Left ventricle myocardium inferior (tissue), 1 donor: ENCODE data around the gene ATXN10. TPM values are rescaled to one million over a fixed set of nuclear protein-coding genes. Genes with fewer than 3 reads are reported as not detected.

Experiments
- DNase-seq: peaks from one replicate; pipeline ENCODE4 v3.0.0-alpha.2; 2020
- H3K27ac ChIP-seq: fragments of 200-600 bp; replicated peaks from 2 replicates; pipeline ENCODE4 v1.8.0; 2021
- H3K27me3 ChIP-seq: fragments of 200-600 bp; 2 replicates; pipeline ENCODE4 v1.8.0; 2021; ENCODE audit warnings: low read depth
- H3K36me3 ChIP-seq: fragments of 200-600 bp; 2 replicates; pipeline ENCODE4 v1.8.0; 2021
- H3K4me1 ChIP-seq: fragments of 200-600 bp; 2 replicates; pipeline ENCODE4 v1.8.0; 2021
- H3K4me3 ChIP-seq: fragments of 200-600 bp; 2 replicates; pipeline ENCODE4 v1.8.0; 2021; ENCODE audit warnings: mild to moderate bottlenecking, moderate library complexity
- H3K9me3 ChIP-seq: fragments of 200-600 bp; replicated peaks from 2 replicates; pipeline ENCODE4 v1.8.0; 2021
- intact Hi-C: fragments of 100-400 bp; cut with micrococcal nuclease; formaldehyde crosslinking; loops from one replicate; pipeline ENCODE4 v1.11.0; 2022
- total RNA-seq: library from RNA; stranded (reverse); fragmentation: NEBNext Ultra II Directional; extraction: Animal tissue kit (Norgen Biotek cat#: 25700); gene quantifications from one replicate; pipeline ENCODE4 v1.2.1, GENCODE V29; 2021
- TF ChIP-seq, protein P1 (sequence below): fragments of 200-600 bp; IDR thresholded peaks from 2 replicates; pipeline ENCODE4 v1.8.0; 2021; ENCODE audit warnings: antibody characterized with exemption, mild to moderate bottlenecking, borderline replicate concordance
- donor health status: DM: no; HTN: yes; CAD: no; lungs with severe emphysema.

ATXN10 gene
- total RNA-seq, 1 donor from 2014 or later: 148 TPM

DNA sequence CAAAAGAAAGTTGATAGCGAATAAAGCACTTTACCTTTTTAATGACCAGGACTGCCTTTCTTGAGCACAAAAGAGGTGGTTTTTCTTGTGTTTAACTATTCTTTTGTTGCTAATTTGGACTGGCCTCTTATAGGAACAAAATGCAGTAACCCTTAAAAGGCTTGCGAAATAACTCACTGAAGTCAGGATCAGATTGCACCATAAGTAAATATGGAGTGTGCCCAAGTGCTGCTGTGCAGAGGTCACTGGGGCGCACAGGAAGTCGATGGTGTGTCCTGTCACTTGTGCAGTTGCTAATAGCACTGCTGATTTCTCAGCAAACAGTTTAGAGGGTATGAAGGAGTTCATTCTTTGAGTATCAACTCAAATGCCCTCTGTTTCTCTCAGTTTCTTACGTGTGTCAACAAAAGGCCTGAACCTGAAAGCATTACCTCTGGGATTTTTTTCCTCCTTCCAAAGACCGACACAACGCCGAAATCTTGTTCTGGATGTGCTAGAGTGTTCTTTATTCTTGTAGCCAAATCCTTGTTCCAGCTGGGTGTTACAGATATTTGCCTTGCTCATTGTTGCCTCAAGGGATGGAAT lies 71.3 kb downstream of the ATXN10 start:
- peaks cover 22% of the 10 kb centered on the region for H3K4me1 ChIP-seq
- H3K27ac ChIP-seq: peak overlapping the region; percentile 15
- peaks cover 58% of the 10 kb centered on the region for H3K36me3 ChIP-seq
- no peaks in the 10 kb centered on the region for H3K9me3 ChIP-seq
- DNase-seq: no peak
- TF ChIP-seq, protein P1, sequence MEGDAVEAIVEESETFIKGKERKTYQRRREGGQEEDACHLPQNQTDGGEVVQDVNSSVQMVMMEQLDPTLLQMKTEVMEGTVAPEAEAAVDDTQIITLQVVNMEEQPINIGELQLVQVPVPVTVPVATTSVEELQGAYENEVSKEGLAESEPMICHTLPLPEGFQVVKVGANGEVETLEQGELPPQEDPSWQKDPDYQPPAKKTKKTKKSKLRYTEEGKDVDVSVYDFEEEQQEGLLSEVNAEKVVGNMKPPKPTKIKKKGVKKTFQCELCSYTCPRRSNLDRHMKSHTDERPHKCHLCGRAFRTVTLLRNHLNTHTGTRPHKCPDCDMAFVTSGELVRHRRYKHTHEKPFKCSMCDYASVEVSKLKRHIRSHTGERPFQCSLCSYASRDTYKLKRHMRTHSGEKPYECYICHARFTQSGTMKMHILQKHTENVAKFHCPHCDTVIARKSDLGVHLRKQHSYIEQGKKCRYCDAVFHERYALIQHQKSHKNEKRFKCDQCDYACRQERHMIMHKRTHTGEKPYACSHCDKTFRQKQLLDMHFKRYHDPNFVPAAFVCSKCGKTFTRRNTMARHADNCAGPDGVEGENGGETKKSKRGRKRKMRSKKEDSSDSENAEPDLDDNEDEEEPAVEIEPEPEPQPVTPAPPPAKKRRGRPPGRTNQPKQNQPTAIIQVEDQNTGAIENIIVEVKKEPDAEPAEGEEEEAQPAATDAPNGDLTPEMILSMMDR: no peak
- intact Hi-C loops: no loop called here
- H3K27me3 ChIP-seq: no peaks in the 10 kb centered on the region
- no peak overlapping the region for H3K4me3 ChIP-seq

GRCh38 chr22:45743687-45744086 lies 72.1 kb downstream of the ATXN10 start:
- DNase-seq: no peak
- H3K27me3 ChIP-seq: no peaks in the 10 kb centered on the region
- peak overlapping the region; percentile 15 for H3K27ac ChIP-seq
- no peak overlapping the region for H3K4me3 ChIP-seq
- intact Hi-C loops: no loop called here
- TF ChIP-seq, protein P1: no peak
- peaks cover 22% of the 10 kb centered on the region for H3K4me1 ChIP-seq
- peaks cover 52% of the 10 kb centered on the region for H3K36me3 ChIP-seq
- no peaks in the 10 kb centered on the region for H3K9me3 ChIP-seq

- DNase-seq: no peak
- Histone ChIP-seq H3K36me3 (peaks cover 45% of the 10 kb centered on the region), H3K4me3 (no peak overlapping the region), H3K27ac (no peak overlapping the region), H3K9me3 (no peaks in the 10 kb centered on the region), H3K27me3 (no peaks in the 10 kb centered on the region), H3K4me1 (peaks cover 22% of the 10 kb centered on the region)
- TF ChIP-seq, protein P1: no peak
- intact Hi-C loops: no loop called here
These were observed 72.8 kb downstream of the ATXN10 start for GRCh38 chr22:45744442-45744841.

DNA sequence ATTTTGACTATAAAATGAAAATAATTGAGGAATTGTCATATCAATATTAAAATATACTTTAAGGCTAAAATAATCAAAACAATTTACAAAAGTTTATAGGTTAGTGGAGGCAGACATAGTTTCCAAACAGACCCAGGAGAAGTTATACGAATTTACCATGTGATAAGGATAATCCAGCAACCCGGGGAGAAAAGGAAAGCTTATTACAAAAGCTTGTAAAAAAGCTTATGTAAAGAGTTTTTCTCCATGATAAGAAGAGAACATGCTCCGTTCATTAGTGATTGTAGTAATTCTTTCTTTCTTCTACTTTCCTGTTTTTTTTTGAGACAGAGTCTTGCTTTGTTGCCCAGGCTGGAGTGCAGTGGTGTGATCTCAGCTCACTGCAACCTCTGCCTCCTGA lies 79.0 kb downstream of the ATXN10 start:
- Histone ChIP-seq H3K36me3 (peaks cover 6% of the 10 kb centered on the region), H3K4me3 (no peak overlapping the region), H3K27me3 (no peaks in the 10 kb centered on the region), H3K9me3 (no peaks in the 10 kb centered on the region), H3K4me1 (no peaks in the 10 kb centered on the region), H3K27ac (no peak overlapping the region)
- intact Hi-C loops: no loop called here
- DNase-seq: no peak
- TF ChIP-seq, protein P1: no peak

- no peak overlapping the region for H3K27ac ChIP-seq
- H3K27me3 ChIP-seq: no peaks in the 10 kb centered on the region
- no peak for DNase-seq
- no peak overlapping the region for H3K4me3 ChIP-seq
- H3K9me3 ChIP-seq: no peaks in the 10 kb centered on the region
- TF ChIP-seq, protein P1: no peak
- peaks cover 6% of the 10 kb centered on the region for H3K36me3 ChIP-seq
- H3K4me1 ChIP-seq: peaks cover 5% of the 10 kb centered on the region
- intact Hi-C loops: no loop called here
These were observed 80.4 kb downstream of the ATXN10 start for GRCh38 chr22:45752036-45752435.
